GM13976 (cell line): ENCODE data around the gene APOBEC4.

Experiments
- DNase-seq: peaks from one replicate; pipeline ENCODE4 v3.0.0; 2012; ENCODE audit warnings: low spot score
- CTCF ChIP-seq: IDR thresholded peaks from 2 replicates; pipeline ENCODE4 v1.5.1; 2012; ENCODE audit warnings: borderline replicate concordance, mild to moderate bottlenecking; ENCODE audit not compliant: insufficient read depth; ENCODE audit errors: extremely low read depth, missing control alignments, control extremely low read depth
- in situ Hi-C: fragments of 300-500 bp; cut with MboI; formaldehyde crosslinking; loops from one replicate; pipeline ENCODE4 v1.12.0; 2022; ENCODE audit warnings: low sequenced_read_pairs, mixed read lengths, inconsistent platforms; ENCODE audit not compliant: unreplicated experiment

The APOBEC4 gene

GRCh38 chr1:183652547-183653461 lies at the start of gene APOBEC4:
APOBEC4 (minus strand) TSS chr1:183653316; CDS start chr1:183648781, 4,535 bp downstream.
- DNase-seq: no peak
- no peak for TF ChIP-seq CTCF
- in situ Hi-C loops: loop anchor here (25.0 kb wide), 1 partner anchor 559 kb away; no protein-coding TSS in a partner anchor

GRCh38 chr1:183702813-183703198 lies 49.7 kb upstream of the APOBEC4 start:
- no peak for DNase-seq
- in situ Hi-C loops: no loop called here
- no peak for TF ChIP-seq CTCF

- no peak for TF ChIP-seq CTCF
- no peak for DNase-seq
- in situ Hi-C loops: no loop called here
These were observed 49.1 kb upstream of the APOBEC4 start for GRCh38 chr1:183702087-183702812.

GRCh38 chr1:183699616-183700160 lies 46.6 kb upstream of the APOBEC4 start:
- in situ Hi-C loops: no loop called here
- no peak for DNase-seq
- no peak for TF ChIP-seq CTCF

GRCh38 chr1:183697814-183698590 lies 44.9 kb upstream of the APOBEC4 start:
- in situ Hi-C loops: no loop called here
- DNase-seq: no peak
- TF ChIP-seq CTCF: no peak

GRCh38 chr1:183696981-183697380 lies 43.9 kb upstream of the APOBEC4 start:
- DNase-seq: no peak
- TF ChIP-seq CTCF: no peak
- in situ Hi-C loops: no loop called here
